Measurements from ENCODE around the gene HRH3.

The HRH3 gene

DNA sequence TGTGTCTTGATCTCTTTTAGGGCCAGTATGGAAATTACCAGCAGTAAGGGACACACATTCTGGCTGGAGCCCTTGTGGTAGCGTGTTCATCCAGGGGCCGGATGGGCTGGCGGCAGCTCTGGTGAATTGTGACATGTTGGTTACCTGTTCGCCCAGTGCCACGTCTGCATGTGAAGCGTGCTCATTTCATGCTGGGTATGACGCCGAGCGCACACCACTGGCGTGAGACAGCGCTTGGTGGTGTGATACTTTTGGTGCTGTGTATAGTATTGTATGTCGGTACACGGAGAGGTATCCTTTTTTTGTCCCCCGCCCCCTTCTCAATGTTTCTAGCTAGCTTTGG lies 40.9 kb downstream of the HRH3 start:
- H3K27me3 ChIP-seq: no peaks in the 10 kb centered on the region
- H3K4me1 ChIP-seq: no peaks in the 10 kb centered on the region; the same call in none of the 2 replicates
- TF ChIP-seq, protein P1, sequence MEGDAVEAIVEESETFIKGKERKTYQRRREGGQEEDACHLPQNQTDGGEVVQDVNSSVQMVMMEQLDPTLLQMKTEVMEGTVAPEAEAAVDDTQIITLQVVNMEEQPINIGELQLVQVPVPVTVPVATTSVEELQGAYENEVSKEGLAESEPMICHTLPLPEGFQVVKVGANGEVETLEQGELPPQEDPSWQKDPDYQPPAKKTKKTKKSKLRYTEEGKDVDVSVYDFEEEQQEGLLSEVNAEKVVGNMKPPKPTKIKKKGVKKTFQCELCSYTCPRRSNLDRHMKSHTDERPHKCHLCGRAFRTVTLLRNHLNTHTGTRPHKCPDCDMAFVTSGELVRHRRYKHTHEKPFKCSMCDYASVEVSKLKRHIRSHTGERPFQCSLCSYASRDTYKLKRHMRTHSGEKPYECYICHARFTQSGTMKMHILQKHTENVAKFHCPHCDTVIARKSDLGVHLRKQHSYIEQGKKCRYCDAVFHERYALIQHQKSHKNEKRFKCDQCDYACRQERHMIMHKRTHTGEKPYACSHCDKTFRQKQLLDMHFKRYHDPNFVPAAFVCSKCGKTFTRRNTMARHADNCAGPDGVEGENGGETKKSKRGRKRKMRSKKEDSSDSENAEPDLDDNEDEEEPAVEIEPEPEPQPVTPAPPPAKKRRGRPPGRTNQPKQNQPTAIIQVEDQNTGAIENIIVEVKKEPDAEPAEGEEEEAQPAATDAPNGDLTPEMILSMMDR (IDR thresholded peaks at IDR 0.05; ENCODE audit: low read depth, low read length): no peak
- no peaks in the 10 kb centered on the region for H3K9me3 ChIP-seq
- H3K36me3 ChIP-seq: peaks cover 27% of the 10 kb centered on the region
- DNase-seq: no peak
- H3K4me3 ChIP-seq (ENCODE audit: low read depth, low read length): no peak overlapping the region

GRCh38 chr20:62178316-62179161 lies 41.5 kb downstream of the HRH3 start:
- no peaks in the 10 kb centered on the region for H3K27me3 ChIP-seq
- no peaks in the 10 kb centered on the region; the same call in none of the 2 replicates for H3K4me1 ChIP-seq
- no peak overlapping the region for H3K4me3 ChIP-seq (ENCODE audit: low read depth, low read length)
- no peaks in the 10 kb centered on the region for H3K9me3 ChIP-seq
- no peak for DNase-seq
- H3K36me3 ChIP-seq: peaks cover 27% of the 10 kb centered on the region
- TF ChIP-seq, protein P1 (IDR thresholded peaks at IDR 0.05; ENCODE audit: low read depth, low read length): no peak

DNA sequence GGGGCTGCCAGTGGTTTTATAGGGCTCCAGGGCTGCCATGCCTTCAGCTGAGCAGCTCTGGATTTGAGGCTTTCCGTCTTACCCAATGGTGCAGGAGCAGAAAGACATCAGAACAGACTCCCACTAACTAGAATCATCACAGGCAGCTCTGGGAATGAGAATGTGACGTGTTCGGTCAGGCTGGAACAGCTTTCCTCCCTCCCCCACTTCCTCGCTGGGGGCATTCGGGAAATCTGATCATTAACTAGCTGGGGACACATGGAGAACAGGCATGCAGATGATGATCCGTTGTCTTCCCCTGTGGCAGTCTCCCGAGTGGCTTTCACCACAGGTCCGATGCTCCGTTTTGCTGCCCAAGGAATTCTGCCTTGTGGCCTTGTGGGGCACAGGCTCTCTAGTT lies 42.8 kb downstream of the HRH3 start:
- TF ChIP-seq, protein P1 (IDR thresholded peaks at IDR 0.05; ENCODE audit: low read depth, low read length): no peak
- peak; percentile 52 for DNase-seq
- no peaks in the 10 kb centered on the region for H3K9me3 ChIP-seq
- no peaks in the 10 kb centered on the region; the same call in 1 of the 2 replicates for H3K4me1 ChIP-seq
- H3K4me3 ChIP-seq (ENCODE audit: low read depth, low read length): peak overlapping the region; percentile 6
- no peaks in the 10 kb centered on the region for H3K27me3 ChIP-seq
- H3K36me3 ChIP-seq: peaks cover 20% of the 10 kb centered on the region

DNA sequence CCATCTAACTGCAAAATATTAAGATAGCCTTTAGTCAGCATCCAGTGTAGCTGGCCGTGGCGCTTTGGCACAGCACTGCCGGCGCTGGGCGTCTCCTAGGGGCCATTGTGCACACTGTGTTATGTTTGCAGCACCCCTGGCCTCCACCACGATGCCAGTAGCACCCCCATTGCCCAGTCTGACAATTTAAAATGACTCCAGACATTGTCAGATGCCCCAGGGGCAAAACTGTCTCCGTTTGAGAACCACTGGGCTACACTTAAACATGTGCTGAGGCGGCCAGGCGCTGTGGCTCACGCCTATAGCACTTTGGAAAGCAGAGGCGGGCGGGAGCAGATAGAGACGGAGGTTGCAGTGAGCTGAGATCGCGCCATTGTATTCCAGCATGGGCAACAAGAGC lies 43.2 kb downstream of the HRH3 start:
- H3K4me3 ChIP-seq (ENCODE audit: low read depth, low read length): peak overlapping the region; percentile 6
- H3K27me3 ChIP-seq: no peaks in the 10 kb centered on the region
- TF ChIP-seq, protein P1 (IDR thresholded peaks at IDR 0.05; ENCODE audit: low read depth, low read length): no peak
- H3K4me1 ChIP-seq: no peaks in the 10 kb centered on the region; the same call in 1 of the 2 replicates
- peak; percentile 30 for DNase-seq
- no peaks in the 10 kb centered on the region for H3K9me3 ChIP-seq
- H3K36me3 ChIP-seq: peaks cover 20% of the 10 kb centered on the region

DNA sequence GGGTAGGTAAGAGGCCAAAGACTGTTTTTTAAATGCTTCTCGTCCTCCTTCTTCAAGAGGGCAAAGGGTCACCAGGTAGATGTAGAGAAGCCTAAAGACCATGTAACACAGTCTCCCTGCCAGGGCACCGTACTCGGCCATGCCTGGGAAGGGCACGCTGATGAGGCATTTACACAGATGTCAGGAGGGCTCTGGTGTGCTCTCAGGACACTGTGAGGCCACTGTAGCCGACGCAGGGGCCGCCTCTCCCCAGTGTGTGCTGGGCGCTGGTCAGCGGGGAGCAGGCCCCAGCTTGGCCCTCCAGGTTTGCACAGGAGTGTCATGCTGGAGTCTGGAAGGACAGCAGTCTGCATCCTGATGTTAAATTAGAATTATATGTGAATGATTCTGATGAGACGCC lies 44.4 kb downstream of the HRH3 start:
- Histone ChIP-seq H3K27me3 (no peaks in the 10 kb centered on the region), H3K4me1 (no peaks in the 10 kb centered on the region; the same call in 1 of the 2 replicates), H3K9me3 (no peaks in the 10 kb centered on the region), H3K36me3 (peaks cover 20% of the 10 kb centered on the region), H3K4me3 (ENCODE audit: low read depth, low read length) (no peak overlapping the region)
- TF ChIP-seq, protein P1 (IDR thresholded peaks at IDR 0.05; ENCODE audit: low read depth, low read length): no peak
- no peak for DNase-seq
